Ecto neural progenitor cell (in vitro differentiated cells): ENCODE data around the gene SPECC1L.

ENCODE experiments used
- DNase-seq: peaks from one replicate; pipeline ENCODE4 v3.0.0-alpha.2; 2018; ENCODE audit warnings: low spot score

The SPECC1L gene

GRCh38 chr22:24442352-24442744 is 171.7 kb downstream of the SPECC1L start:
- no peak for DNase-seq

- no peak for DNase-seq
Measured at GRCh38 chr22:24443668-24444067, 173.0 kb downstream of the SPECC1L start.

GRCh38 chr22:24444251-24444650 is 173.6 kb downstream of the SPECC1L start:
- DNase-seq = no peak

GRCh38 chr22:24444729-24445466 is 174.3 kb downstream of the SPECC1L start:
- no peak for DNase-seq

GRCh38 chr22:24445481-24446259 is 175.0 kb downstream of the SPECC1L start:
- no peak for DNase-seq

GRCh38 chr22:24446260-24446611 is 175.6 kb downstream of the SPECC1L start:
- DNase-seq = no peak

- no peak for DNase-seq
Measured at GRCh38 chr22:24450610-24451009, 180.0 kb downstream of the SPECC1L start.

GRCh38 chr22:24451162-24451561 is 180.5 kb downstream of the SPECC1L start:
- DNase-seq = no peak

- DNase-seq = no peak
Measured at GRCh38 chr22:24453853-24454252, 183.2 kb downstream of the SPECC1L start.

GRCh38 chr22:24455039-24455438 is 184.4 kb downstream of the SPECC1L start:
- no peak for DNase-seq

- no peak for DNase-seq
Measured at GRCh38 chr22:24455751-24456426, 185.3 kb downstream of the SPECC1L start.

GRCh38 chr22:24457894-24458420 is 187.3 kb downstream of the SPECC1L start:
- no peak for DNase-seq

- DNase-seq = no peak
Measured at GRCh38 chr22:24459911-24460310, 189.3 kb downstream of the SPECC1L start.

- DNase-seq = no peak
Measured at GRCh38 chr22:24460418-24461089, 189.9 kb downstream of the SPECC1L start.

- DNase-seq = no peak
Measured at GRCh38 chr22:24463071-24463760, 192.6 kb downstream of the SPECC1L start.

- no peak for DNase-seq
Measured at GRCh38 chr22:24465566-24465965, 194.9 kb downstream of the SPECC1L start.

- DNase-seq = no peak
Measured at GRCh38 chr22:24465975-24466374, 195.3 kb downstream of the SPECC1L start.

- no peak for DNase-seq
Measured at GRCh38 chr22:24466716-24467328, 196.2 kb downstream of the SPECC1L start.

- no peak for DNase-seq
Measured at GRCh38 chr22:24467340-24467739, 196.7 kb downstream of the SPECC1L start.
